Stimulated activated CD4-positive, alpha-beta T cell treated with anti-CD3 and anti-CD28 coated beads, TNF-alpha, amount 100 ng/mL, for 24 hours (primary cell): ENCODE data around the gene SLC12A1.
A peak's percentile ranks its signal among the peaks of the same experiment; 100 is the strongest.
"Not testable (repeated sequence)": the region's sequence is repeated elsewhere in the genome, so short reads cannot be mapped to it uniquely, and the experiment has no call there.

ENCODE experiments used
- DNase-seq, 3 experiments: peaks; one replicate each; pipeline ENCODE4 v3.0.0-alpha.2; 2020; ENCODE audit warnings: low read depth in 3 of 3

The SLC12A1 gene

GRCh38 chr15:48309740-48310139 is 103.6 kb downstream of the SLC12A1 start:
- DNase-seq = no peak

- DNase-seq = no peak
Measured at GRCh38 chr15:48313216-48313615, 107.1 kb downstream of the SLC12A1 start.

DNA sequence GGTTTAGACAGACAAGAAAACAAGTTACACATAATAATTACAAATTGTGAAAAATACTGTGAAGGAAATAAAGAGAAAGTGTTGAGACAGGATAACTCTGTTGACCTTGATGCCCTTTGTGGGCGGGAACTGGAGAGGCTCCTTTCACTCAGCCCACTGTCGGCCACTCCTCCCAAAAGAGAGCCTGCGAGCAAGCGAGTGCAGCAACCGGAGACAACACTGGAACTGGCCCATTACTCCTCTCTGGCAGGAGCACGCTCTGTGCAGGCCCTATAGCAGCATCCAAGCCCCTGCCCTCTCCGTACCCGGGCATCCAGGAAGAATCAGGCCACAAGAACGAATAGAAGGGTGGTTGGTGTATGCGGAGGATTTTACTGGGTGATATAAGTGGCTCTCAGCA is 108.9 kb downstream of the SLC12A1 start:
- DNase-seq = no peak

DNA sequence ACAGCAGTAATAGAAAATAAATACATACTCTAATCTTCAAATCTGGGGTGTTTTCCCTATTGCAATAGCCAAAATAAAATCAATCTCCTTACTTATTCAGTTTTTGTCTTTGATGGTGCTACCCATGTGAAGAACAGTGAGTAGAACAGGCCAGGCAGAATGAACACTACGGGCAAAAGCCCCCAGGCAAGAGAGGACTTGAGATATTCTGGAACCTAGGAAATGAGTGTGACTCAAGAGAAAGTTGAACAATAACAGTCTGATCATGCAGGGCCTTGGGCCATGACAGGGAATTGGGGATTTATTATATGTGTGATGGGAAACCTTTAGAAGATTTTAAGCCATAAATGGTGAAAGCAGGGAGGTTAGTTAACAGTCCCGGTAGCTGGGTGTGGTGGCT is 111.1 kb downstream of the SLC12A1 start:
- DNase-seq = no peak

GRCh38 chr15:48318131-48318530 is 112.0 kb downstream of the SLC12A1 start:
- DNase-seq = no peak

DNA sequence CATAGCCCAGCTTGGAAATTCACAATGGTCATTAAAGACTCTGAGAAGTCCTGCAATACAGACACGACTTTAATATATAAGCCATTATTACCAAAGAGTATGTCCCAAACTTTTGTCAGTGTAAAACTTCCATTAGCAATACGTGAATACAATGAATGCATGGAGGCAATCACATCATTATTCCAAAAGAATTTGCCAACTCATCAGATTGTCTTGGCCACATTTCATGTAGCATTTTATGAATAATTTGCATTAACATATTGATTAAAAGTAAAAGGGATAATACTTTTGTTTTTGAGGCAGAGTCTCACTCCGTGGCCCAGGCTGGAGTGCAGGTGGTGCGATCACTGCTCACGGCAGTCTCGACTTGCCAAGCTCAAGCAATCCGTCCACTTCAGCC is 117.2 kb downstream of the SLC12A1 start:
- DNase-seq = no peak

DNA sequence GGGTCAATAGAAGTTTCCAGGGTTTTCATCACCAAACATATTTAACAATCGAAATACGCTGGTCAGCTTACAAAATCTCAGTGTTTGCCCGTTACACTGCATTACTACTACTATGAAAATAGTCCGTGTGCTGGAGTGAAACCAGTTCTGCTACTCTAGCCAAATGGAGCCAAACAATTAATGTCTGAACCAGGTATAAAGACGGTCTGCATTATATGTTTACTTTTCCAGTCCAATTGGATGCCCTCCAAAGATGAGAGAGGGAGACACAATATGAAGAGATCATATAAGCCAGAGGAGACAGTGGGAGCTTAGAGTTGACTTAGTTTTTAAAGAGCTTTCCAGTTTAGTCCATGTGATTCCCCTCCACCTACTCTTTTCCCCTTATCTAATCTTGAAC is 118.8 kb downstream of the SLC12A1 start:
- no peak for DNase-seq

- DNase-seq = no peak
Measured at GRCh38 chr15:48325400-48325799, 119.3 kb downstream of the SLC12A1 start.

DNA sequence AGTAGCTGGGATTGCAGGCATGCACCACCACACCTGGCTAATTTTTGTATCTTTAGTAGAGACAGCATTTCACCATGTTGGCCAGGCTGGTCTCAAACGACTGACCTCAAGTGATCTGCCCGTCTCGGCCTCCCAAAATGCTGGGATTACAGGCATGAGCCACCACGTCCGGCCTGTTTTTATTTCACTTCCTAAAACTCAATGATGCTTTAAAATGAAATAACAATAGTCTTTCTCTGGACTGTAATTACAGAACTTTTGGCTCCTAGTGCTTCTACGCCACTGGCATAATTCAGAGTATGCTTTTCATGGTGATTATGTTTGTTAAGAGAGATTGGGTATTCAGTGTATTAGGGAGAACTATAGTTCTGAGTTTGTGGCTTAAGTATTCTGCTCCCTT is 120.1 kb downstream of the SLC12A1 start:
- DNase-seq = not testable (repeated sequence)

DNA sequence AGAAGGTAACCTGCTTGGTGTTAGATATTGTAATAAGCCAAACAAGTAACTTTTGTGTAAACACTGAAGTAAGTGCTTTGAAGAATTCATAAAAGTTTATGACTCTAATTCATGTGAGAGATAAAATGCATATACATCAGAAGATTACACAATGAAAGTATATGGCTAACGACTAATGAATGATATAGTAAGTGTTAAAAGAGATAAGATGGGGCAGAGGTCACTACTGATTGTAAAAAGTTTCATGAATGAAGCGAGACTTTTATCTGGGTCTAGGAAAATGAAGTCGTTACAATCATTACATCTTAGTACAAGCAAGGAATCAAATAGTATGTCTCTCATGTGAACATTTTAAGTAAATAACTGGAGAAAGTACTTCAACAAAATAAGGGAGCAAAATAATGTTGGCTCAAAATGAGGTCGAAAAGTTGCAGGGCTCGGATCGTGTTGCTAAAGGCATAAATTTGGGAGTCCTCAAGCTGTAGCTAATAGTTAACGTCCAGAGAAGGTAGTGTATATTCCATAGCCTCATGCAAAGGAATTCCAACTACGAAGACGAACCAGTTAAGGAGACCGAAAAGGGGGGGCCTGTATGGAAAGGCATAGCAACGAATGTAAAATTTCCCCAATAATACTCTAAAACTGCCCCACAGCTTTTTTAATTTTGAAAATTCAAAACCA is 124.1 kb downstream of the SLC12A1 start:
- no peak for DNase-seq

DNA sequence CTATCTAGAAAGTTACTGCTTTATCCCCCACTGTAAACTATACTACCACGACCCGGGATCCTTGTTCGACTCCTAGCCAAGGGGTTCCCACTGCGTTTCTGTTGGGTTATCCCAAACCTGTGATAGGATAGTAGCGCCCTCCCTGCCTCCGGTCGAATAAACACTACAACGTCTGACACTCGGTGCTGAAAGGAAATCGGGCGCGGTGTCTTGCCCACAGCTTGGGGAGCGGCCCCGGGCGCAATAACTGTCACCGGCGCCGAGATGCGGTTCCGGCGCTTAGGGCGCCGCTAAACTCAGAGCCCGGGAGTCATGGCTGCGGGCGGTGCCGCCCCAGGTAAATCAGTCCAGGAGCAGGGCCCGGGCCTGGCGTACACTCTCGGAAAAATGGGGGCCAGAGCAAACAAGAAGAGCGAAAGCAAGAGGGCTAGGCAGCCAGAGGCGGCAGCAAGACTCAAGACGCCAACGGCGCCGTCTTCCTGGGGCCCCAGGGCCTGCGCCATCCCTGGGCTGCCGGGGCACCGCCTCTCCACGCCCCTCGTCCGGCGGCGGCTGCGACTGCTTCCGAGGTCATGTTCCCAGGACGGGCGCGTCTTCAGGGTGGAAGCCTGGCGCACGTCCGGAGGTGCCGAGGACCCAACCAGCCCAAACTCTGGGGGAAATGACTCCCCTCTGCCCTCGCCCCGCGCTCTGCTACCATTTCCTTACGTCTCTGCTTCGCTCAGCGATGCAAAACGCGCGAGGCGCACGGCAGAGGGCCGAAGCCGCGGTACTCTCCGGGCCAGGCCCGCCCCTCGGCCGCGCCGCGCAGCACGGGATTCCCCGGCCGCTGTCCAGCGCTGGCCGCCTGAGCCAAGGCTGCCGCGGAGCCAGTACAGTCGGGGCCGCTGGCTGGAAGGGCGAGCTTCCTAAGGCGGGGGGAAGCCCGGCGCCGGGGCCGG is 125.0 kb downstream of the SLC12A1 start, which contains the start of gene DUT:
TSS of gene DUT (plus strand) at position 575 of the 941 bp plus-strand sequence. CDS start at position 662, 87 bp downstream.
- peak; percentile 63 to 77 (median 75) for DNase-seq

DNA sequence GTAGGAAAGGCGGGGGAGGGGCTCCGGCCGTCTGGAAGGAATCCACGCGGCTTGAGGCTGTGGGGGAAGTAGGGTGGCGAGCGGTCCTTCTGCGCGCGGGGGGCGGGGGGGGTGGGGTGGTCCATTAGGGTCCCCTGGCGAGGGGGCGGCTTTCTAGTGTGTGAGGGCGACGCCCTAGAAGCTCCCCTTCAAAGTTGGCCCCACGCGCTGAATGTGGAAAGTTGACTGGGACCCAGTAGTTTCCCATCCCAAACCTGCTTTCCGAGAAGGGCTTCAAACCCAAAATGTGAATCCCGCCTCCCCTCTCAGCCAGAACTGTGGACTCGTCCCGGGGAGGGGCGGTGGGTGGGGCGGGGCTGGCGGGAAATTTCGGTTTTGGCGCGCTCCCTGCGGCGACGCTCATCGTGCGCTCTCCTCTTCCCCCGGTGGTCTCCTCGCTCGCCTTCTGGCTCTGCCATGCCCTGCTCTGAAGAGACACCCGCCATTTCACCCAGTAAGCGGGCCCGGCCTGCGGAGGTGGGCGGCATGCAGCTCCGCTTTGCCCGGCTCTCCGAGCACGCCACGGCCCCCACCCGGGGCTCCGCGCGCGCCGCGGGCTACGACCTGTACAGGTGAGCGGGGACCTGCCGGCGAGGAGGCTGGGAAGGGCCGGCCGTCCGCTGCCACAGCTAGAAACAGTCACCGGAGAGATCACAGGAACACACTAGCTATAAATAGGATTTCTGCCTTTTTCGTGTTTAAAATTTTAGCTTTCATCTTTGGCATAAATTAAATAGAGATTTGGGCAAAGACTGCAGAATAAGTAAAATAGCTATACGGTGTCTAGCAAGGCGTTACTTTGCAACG is 125.9 kb downstream of the SLC12A1 start:
- DNase-seq = peak; percentile 55 to 78 (median 61)

DNA sequence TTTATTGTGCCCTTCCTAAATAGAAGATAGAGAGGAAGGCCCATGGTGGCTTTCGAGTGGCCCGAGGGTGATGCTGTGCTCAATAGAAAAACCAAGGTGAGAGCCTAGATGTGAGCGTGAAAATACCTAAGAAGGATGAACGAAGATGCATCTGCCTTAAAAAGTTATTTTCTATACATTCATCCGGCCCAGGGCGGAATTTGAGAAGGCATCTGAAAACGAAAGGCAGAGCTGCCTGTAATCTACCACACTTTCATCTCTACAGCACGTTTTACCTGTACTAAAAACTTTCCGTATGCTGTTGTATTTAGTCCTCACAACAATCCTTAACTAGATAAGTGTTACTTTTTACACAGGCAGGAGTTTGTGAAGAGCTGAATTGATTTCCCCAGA is 126.5 kb downstream of the SLC12A1 start:
- DNase-seq = peak in 1 of 3 experiments; percentile 1

GRCh38 chr15:48333540-48333939 is 127.4 kb downstream of the SLC12A1 start:
- no peak for DNase-seq

- no peak for DNase-seq
Measured at GRCh38 chr15:48334260-48334659, 128.2 kb downstream of the SLC12A1 start.

- no peak for DNase-seq
Measured at GRCh38 chr15:48336940-48337339, 130.8 kb downstream of the SLC12A1 start.

- DNase-seq = no peak
Measured at GRCh38 chr15:48337607-48338006, 131.5 kb downstream of the SLC12A1 start.

GRCh38 chr15:48340111-48340510 is 134.0 kb downstream of the SLC12A1 start:
- no peak for DNase-seq

GRCh38 chr15:48343865-48344264 is 137.8 kb downstream of the SLC12A1 start:
- DNase-seq = no peak

- no peak for DNase-seq
Measured at GRCh38 chr15:48345516-48345915, 139.4 kb downstream of the SLC12A1 start.

DNA sequence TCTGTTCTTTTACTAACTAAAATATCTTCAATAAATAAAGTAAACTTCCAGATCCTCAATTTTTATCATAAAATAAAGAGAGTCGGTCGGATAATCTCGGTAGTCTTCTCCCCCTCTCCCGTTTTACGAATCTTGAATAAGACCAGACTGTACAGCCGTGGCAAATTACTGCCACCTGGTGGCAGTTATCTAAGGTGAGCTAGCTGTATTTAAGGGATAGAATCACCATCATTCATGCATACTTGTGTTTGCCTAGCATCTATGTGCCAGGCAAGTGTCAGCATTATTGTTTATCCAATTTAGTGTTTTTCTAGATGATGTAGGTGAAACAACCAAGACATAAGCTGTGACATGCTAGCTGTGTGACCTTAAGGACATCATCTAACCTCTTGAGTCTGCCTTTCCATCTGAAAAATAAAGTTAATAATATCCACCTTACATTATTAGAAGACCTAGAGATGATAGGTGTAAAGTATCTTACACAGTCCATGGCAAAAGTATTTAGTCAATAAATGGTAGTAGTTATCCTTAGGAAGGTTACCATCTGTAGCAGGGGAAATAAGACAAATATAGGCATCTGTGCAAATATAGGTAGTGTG is 146.5 kb downstream of the SLC12A1 start:
- peak; percentile 25 to 31 (median 28) for DNase-seq
